ENCODE results near the gene PTPRN2. TPM values are rescaled to one million over a fixed set of nuclear protein-coding genes. Genes with fewer than 3 reads are reported as not detected.

PTPRN2 gene
- polyA plus RNA-seq, 1 of the 3 experiments (the other 2 are of a cell fraction): 4.0 TPM

DNA sequence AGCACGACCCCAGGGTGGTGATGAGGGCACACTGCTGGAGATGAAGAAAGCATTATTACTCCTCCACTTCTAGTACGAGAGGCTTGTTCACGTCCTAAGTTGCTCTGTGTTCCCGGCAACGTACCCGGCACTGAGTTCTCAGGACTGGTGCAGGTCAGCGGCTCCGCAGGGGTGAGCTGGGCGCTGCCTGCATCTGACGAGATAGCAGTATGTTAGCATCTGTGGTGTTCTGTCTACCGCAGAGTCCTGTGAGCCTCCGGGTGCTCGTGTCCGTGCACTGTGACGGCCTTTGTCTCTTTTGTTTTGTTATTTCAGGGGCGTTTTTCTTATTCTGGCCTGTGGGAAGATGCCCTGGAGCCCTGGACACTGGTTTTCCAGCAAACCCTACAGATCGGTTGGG lies 743.0 kb downstream of the PTPRN2 start:
- TF ChIP-seq RAD21 (IDR thresholded peaks at IDR 0.05; ENCODE audit: low read length) (no peak), FOXM1 (IDR thresholded peaks at IDR 0.05; ENCODE audit: low read depth) (no peak), GATA2 (CRISPR knock-in tag; IDR thresholded peaks at IDR 0.05) (no peak)
- TF ChIP-seq, protein P1, sequence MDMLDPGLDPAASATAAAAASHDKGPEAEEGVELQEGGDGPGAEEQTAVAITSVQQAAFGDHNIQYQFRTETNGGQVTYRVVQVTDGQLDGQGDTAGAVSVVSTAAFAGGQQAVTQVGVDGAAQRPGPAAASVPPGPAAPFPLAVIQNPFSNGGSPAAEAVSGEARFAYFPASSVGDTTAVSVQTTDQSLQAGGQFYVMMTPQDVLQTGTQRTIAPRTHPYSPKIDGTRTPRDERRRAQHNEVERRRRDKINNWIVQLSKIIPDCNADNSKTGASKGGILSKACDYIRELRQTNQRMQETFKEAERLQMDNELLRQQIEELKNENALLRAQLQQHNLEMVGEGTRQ (IDR thresholded peaks at IDR 0.05; ENCODE audit: borderline replicate concordance, low read depth, low read length): no peak
- TF ChIP-seq, protein P2, sequence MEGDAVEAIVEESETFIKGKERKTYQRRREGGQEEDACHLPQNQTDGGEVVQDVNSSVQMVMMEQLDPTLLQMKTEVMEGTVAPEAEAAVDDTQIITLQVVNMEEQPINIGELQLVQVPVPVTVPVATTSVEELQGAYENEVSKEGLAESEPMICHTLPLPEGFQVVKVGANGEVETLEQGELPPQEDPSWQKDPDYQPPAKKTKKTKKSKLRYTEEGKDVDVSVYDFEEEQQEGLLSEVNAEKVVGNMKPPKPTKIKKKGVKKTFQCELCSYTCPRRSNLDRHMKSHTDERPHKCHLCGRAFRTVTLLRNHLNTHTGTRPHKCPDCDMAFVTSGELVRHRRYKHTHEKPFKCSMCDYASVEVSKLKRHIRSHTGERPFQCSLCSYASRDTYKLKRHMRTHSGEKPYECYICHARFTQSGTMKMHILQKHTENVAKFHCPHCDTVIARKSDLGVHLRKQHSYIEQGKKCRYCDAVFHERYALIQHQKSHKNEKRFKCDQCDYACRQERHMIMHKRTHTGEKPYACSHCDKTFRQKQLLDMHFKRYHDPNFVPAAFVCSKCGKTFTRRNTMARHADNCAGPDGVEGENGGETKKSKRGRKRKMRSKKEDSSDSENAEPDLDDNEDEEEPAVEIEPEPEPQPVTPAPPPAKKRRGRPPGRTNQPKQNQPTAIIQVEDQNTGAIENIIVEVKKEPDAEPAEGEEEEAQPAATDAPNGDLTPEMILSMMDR (IDR thresholded peaks at IDR 0.05): no peak
- TF ChIP-seq, protein P3, sequence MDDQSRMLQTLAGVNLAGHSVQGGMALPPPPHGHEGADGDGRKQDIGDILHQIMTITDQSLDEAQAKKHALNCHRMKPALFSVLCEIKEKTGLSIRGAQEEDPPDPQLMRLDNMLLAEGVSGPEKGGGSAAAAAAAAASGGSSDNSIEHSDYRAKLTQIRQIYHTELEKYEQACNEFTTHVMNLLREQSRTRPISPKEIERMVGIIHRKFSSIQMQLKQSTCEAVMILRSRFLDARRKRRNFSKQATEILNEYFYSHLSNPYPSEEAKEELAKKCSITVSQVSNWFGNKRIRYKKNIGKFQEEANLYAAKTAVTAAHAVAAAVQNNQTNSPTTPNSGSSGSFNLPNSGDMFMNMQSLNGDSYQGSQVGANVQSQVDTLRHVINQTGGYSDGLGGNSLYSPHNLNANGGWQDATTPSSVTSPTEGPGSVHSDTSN (IDR thresholded peaks at IDR 0.05): no peak
- TF ChIP-seq, protein P4, sequence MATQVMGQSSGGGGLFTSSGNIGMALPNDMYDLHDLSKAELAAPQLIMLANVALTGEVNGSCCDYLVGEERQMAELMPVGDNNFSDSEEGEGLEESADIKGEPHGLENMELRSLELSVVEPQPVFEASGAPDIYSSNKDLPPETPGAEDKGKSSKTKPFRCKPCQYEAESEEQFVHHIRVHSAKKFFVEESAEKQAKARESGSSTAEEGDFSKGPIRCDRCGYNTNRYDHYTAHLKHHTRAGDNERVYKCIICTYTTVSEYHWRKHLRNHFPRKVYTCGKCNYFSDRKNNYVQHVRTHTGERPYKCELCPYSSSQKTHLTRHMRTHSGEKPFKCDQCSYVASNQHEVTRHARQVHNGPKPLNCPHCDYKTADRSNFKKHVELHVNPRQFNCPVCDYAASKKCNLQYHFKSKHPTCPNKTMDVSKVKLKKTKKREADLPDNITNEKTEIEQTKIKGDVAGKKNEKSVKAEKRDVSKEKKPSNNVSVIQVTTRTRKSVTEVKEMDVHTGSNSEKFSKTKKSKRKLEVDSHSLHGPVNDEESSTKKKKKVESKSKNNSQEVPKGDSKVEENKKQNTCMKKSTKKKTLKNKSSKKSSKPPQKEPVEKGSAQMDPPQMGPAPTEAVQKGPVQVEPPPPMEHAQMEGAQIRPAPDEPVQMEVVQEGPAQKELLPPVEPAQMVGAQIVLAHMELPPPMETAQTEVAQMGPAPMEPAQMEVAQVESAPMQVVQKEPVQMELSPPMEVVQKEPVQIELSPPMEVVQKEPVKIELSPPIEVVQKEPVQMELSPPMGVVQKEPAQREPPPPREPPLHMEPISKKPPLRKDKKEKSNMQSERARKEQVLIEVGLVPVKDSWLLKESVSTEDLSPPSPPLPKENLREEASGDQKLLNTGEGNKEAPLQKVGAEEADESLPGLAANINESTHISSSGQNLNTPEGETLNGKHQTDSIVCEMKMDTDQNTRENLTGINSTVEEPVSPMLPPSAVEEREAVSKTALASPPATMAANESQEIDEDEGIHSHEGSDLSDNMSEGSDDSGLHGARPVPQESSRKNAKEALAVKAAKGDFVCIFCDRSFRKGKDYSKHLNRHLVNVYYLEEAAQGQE (IDR thresholded peaks at IDR 0.05; ENCODE audit: low read depth, low read length): no peak
- H3K4me1 ChIP-seq (ENCODE audit: control insufficient read depth in 1 of 2, insufficient read depth in 2 of 2, low read depth in 1 of 2, low read length in 1 of 2): no peaks in the 10 kb centered on the region
- H4K20me1 ChIP-seq (ENCODE audit: insufficient read depth): no peaks in the 10 kb centered on the region
- no peak overlapping the region for H3K27ac ChIP-seq (ENCODE audit: low read depth in 2 of 2, low read length in 1 of 2)
- no peak overlapping the region for H3K4me3 ChIP-seq (ENCODE audit: low read depth in 2 of 2, low read length in 1 of 2)
- H3K4me2 ChIP-seq: no peak overlapping the region
- H3K9ac ChIP-seq: no peak overlapping the region
- ChIA-PET POLR2A (no interaction called here), CTCF (no interaction called here)
- DNase-seq: no peak
- 61% methylated on average over 16 of the region's 17 CpGs for WGBS (ENCODE audit: low lambda C conversion rate)
- no peaks in the 10 kb centered on the region for H3K79me2 ChIP-seq (ENCODE audit: insufficient read depth)
- no peak overlapping the region for H2AFZ ChIP-seq (ENCODE audit: low read depth)
- no peaks in the 10 kb centered on the region for H3K27me3 ChIP-seq (ENCODE audit: insufficient read depth)
- H3K36me3 ChIP-seq (replicated peaks in 1 of 2; ENCODE audit: control insufficient read depth in 1 of 2, insufficient read depth in 2 of 2, low read length in 1 of 2): no peaks in the 10 kb centered on the region
- no peaks in the 10 kb centered on the region for H3K9me2 ChIP-seq
- H3K9me3 ChIP-seq: peaks cover 8% of the 10 kb centered on the region; the same call in 1 of the 2 replicates
- H3F3A ChIP-seq (replicated peaks; ENCODE audit: insufficient read depth): no peaks in the 10 kb centered on the region

DNA sequence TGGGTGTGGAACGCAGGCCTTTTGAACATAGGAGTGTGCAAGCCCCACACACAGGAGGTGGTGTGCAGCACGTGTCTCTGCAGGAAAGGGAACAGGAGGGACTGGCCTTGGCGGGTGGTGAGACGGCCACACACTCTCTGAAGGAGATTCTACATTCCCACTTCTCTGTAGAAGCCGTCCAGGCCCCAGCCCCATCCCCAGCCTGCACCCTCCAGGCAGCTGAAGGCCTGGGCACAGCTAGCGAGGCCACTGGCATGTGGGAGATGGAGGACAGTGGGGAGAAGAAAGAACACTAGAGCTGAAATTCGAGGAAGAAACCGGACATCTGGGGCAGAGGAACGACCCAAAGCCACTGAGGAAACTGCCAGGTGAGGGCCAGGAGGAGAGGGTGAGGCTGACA lies 743.5 kb downstream of the PTPRN2 start:
- no peaks in the 10 kb centered on the region for H3K79me2 ChIP-seq (ENCODE audit: insufficient read depth)
- no peak for TF ChIP-seq ELF1 (IDR thresholded peaks at IDR 0.05)
- TF ChIP-seq, protein P2 (IDR thresholded peaks at IDR 0.05): no peak
- no peak for TF ChIP-seq EZH2phosphoT487 (IDR thresholded peaks at IDR 0.05; ENCODE audit: borderline replicate concordance, low read depth)
- TF ChIP-seq RXRA (IDR thresholded peaks at IDR 0.05; ENCODE audit: borderline replicate concordance, low read depth): no peak
- no peaks in the 10 kb centered on the region for H3F3A ChIP-seq (replicated peaks; ENCODE audit: insufficient read depth)
- POLR2A ChIA-PET: no interaction called here
- no peak overlapping the region for H2AFZ ChIP-seq (ENCODE audit: low read depth)
- H3K36me3 ChIP-seq (replicated peaks in 1 of 2; ENCODE audit: control insufficient read depth in 1 of 2, insufficient read depth in 2 of 2, low read length in 1 of 2): no peaks in the 10 kb centered on the region
- no peaks in the 10 kb centered on the region for H3K4me1 ChIP-seq (ENCODE audit: control insufficient read depth in 1 of 2, insufficient read depth in 2 of 2, low read depth in 1 of 2, low read length in 1 of 2)
- CTCF ChIA-PET: no interaction called here
- H3K4me2 ChIP-seq: no peak overlapping the region
- no peak overlapping the region for H3K27ac ChIP-seq (ENCODE audit: low read depth in 2 of 2, low read length in 1 of 2)
- H4K20me1 ChIP-seq (ENCODE audit: insufficient read depth): no peaks in the 10 kb centered on the region
- WGBS (ENCODE audit: low lambda C conversion rate): 17% methylated on average over 9 of the region's 9 CpGs
- no peaks in the 10 kb centered on the region for H3K9me2 ChIP-seq
- DNase-seq: no peak
- no peaks in the 10 kb centered on the region for H3K27me3 ChIP-seq (ENCODE audit: insufficient read depth)
- no peak overlapping the region for H3K4me3 ChIP-seq (ENCODE audit: low read depth in 2 of 2, low read length in 1 of 2)
- no peak overlapping the region for H3K9ac ChIP-seq
- H3K9me3 ChIP-seq: peaks cover 8% of the 10 kb centered on the region; the same call in 1 of the 2 replicates
